SU-DHL-6 (cell line): ENCODE measurements around the gene SPSB2.

ENCODE experiments used
- EZH2phosphoT487 ChIP-seq: fragments of 200-600 bp; sonication (generic), shearing (Covaris generic); conservative IDR thresholded peaks from 2 replicates; pipeline ENCODE4 v1.6.1; 2018; ENCODE audit warnings: mild to moderate bottlenecking, antibody characterized with exemption, low read length, moderate library complexity, mixed read lengths
- TF ChIP-seq, protein P1 (sequence below): fragments of 200-600 bp; sonication (generic); IDR thresholded peaks from one replicate; pipeline ENCODE4 v1.5.1; 2017; ENCODE audit warnings: antibody characterized with exemption, mild to moderate bottlenecking, low read length, moderate library complexity; ENCODE audit not compliant: insufficient read depth, poor library complexity, severe bottlenecking

GRCh38 chr12:6839482-6840201 lies 33.5 kb downstream of the SPSB2 start:
- TF ChIP-seq, protein P1, sequence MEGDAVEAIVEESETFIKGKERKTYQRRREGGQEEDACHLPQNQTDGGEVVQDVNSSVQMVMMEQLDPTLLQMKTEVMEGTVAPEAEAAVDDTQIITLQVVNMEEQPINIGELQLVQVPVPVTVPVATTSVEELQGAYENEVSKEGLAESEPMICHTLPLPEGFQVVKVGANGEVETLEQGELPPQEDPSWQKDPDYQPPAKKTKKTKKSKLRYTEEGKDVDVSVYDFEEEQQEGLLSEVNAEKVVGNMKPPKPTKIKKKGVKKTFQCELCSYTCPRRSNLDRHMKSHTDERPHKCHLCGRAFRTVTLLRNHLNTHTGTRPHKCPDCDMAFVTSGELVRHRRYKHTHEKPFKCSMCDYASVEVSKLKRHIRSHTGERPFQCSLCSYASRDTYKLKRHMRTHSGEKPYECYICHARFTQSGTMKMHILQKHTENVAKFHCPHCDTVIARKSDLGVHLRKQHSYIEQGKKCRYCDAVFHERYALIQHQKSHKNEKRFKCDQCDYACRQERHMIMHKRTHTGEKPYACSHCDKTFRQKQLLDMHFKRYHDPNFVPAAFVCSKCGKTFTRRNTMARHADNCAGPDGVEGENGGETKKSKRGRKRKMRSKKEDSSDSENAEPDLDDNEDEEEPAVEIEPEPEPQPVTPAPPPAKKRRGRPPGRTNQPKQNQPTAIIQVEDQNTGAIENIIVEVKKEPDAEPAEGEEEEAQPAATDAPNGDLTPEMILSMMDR, result no peak
- TF ChIP-seq EZH2phosphoT487, result no peak
